GM12873 (cell line): Measurements from ENCODE around the gene PHKA2.

Experiments used
- CTCF ChIP-seq: IDR thresholded peaks from 2 replicates; pipeline ENCODE4 v1.5.1; 2012; ENCODE audit warnings: low read depth, mild to moderate bottlenecking, moderate library complexity, low read length, control low read depth; ENCODE audit not compliant: insufficient read depth; ENCODE audit errors: missing control alignments

Gene PHKA2

DNA sequence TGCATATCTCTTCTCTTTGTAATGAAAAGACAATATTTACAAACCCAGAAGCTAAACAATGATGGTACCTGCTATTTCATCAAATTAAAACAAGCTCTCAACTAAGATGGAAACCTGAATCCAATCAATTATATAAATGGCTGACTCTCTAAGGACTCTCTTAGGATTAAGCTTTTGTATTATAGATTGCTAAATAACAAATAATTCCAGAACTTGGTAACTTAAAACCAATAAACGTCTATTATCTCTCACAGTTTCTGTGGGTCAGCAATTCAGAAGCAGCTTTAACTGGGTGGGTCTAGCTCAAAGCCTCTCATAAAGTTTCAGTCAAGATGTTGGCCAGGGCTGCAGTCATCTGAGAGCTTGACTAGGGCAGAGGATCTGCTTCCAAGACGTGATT is 12.4 kb downstream of the PHKA2 start:
- no peak for TF ChIP-seq CTCF

DNA sequence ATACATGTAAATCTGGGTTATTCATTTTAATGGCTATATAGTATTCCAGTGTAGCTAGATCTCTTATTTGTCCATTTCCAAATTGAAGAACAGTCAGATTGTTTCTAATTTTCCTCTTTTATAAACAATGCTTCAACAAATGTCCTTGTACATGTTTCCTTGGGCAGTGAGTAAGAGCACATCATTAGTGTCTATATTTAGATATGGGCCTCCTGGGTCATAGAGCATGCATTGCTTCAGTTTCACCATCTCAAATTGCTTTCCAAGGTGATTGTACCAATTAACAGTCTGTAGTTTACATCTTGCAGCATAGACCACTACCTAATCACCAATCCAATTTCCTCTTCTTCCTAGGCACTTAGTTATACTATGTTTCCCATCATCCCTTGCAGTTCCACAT is 13.4 kb downstream of the PHKA2 start:
- TF ChIP-seq CTCF, result no peak

- TF ChIP-seq CTCF, result no peak
These were observed 17.3 kb downstream of the PHKA2 start for GRCh38 chrX:18966624-18967023.

GRCh38 chrX:18964901-18965300 is 19.0 kb downstream of the PHKA2 start:
- no peak for TF ChIP-seq CTCF

DNA sequence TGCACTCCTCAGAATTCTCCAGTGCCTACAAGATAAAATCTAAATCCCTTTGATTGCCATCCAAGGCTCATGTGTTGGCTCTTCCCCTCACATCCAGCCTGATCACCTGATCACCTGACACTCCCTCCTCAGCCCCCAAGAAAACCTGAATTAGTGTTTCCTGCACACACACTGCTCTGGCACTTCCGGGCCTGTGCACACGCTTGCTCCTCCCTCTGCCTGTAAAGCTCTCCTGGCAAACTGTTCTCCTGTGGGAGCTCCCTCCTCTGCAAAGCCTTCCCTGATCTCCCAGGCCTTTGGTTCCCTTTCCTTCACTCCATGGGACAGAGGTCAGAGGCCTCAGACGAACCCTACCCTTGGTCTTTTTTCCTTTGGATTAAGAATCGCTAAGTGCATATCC is 19.9 kb downstream of the PHKA2 start:
- TF ChIP-seq CTCF, result no peak

- no peak for TF ChIP-seq CTCF
These were observed 21.6 kb downstream of the PHKA2 start for GRCh38 chrX:18962329-18962728.

DNA sequence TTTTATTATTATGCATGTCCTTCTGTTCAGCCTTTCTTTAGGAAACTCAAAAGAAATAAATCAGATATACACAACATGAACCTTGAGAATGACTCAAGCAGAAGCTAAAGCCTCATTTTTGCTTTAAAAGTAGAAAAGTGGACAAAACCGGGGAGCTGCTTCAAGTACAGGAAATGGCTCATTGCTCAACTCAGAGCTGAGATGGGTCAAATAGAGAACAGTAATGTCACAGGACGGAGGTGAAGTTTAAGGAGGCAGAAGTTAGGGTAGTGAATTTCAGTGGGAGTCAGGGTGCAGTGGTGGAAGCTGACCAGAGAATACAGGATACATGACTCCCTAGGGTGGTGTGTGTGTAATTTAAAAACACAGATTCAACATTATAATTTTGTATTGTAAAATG is 22.2 kb downstream of the PHKA2 start:
- TF ChIP-seq CTCF, result no peak

DNA sequence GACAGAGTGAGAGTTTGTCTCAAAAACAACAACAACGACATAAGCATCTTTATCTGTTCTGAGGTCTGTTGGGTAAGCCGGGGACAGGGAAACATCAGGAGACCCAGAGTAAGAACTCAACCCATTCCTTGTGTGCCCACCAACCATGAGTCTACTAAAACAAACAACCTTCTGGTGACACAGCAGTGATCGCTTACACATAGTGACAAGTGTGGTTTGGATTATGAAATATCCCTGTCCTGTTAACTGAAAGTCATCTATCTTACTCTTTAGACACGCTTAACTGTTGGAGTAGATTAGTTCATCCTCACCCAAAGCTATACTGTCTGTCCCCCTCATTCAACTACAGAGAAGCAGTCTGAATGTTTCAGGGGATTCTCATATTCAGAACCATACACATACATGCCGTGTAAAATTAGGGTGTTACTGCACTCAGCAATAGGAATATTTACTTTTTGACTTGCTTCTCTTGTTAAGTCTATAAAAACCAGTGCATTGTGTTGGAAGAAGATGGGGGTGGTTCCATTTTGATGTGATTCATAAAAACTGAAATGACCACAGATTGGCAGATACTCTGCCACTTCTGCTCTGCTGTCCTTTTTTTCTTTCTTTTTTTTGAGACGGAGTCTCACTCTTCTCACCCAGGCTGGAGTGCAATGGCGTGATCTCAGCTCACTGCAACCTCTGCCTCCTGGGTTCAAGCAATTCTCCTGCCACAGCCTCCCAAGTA is 27.4 kb downstream of the PHKA2 start:
- no peak for TF ChIP-seq CTCF
